K562 (cell line): ENCODE measurements around the gene TENM3. TPM values are rescaled to one million over a fixed set of nuclear protein-coding genes. Genes with fewer than 3 reads are reported as not detected.

Experiments
- ATAC-seq: fragments of 200-7000 bp; cut with Tn5 transposase; 3 replicates; pipeline ENCODE4 v1.9.1; 2020; ENCODE audit warnings: moderate library complexity
- BruUV-seq: library from RNA; stranded (reverse); fragments of 400-500 nt; replicated peaks from 2 replicates; lab custom pipeline; 2021; lab: Mats Ljungman, UMichigan
- CTCF ChIA-PET: fragments of 300-600 bp; formaldehyde crosslinking; extraction: SDS; loops from one replicate; lab custom pipeline; 2021; ENCODE audit warnings: low intra/inter-chr PET ratio; lab: Yijun Ruan, JAX
- POLR2A ChIA-PET: fragments of 300-600, 350-650 bp; sonication (Branson Sonifier 250); formaldehyde crosslinking; extraction: SDS; loops from one replicate; lab custom pipeline; 2021; ENCODE audit warnings: antibody characterized with exemption, inconsistent platforms; lab: Yijun Ruan, JAX
- DNase-seq, 4 experiments: peaks; one replicate each; pipeline versions ENCODE4 v3.0.0 to v3.0.0-alpha.2; 2011 to 2018; ENCODE audit warnings: low spot score in 3 of 4, mixed read lengths in 3 of 4; ENCODE audit errors: extremely low read depth in 1 of 4
- FAIRE-seq: peaks from 2 replicates; lab custom pipeline; 2011; peaks lifted over from hg19 to GRCh38; lab: Jason Lieb, UNC
- H2AFZ ChIP-seq: 2 replicates; pipeline ENCODE4 v1.6.0; 2011; ENCODE audit warnings: low read depth, low read length, control low read depth, inconsistent platforms
- H3K27ac ChIP-seq: fragments of 200-600 bp; 3 replicates; pipeline ENCODE4 v1.8.0; 2011; ENCODE audit warnings: low read depth, mild to moderate bottlenecking, control low read depth, inconsistent platforms, low read length, moderate library complexity, mixed read lengths; ENCODE audit errors: extremely low read depth
- H3K27me3 ChIP-seq, 2 experiments: fragments of 300-600 bp in 1 of 2; 2 replicates in 1 of 2; 3 replicates in 1 of 2; pipeline versions ENCODE4 v1.6.0 to v1.8.0; 2011; ENCODE audit warnings: inconsistent platforms in 2 of 2, low read length in 2 of 2, mild to moderate bottlenecking in 1 of 2, mixed read lengths in 1 of 2, moderate library complexity in 1 of 2; ENCODE audit not compliant: control insufficient read depth in 2 of 2, insufficient read depth in 2 of 2
- H3K36me3 ChIP-seq: fragments of 300-600 bp; 3 replicates; pipeline ENCODE4 v1.8.0; 2011; ENCODE audit warnings: mild to moderate bottlenecking, low read length, inconsistent platforms; ENCODE audit not compliant: control insufficient read depth, insufficient read depth
- H3K4me1 ChIP-seq, 2 experiments: fragments of 200-600 bp in 1 of 2; replicated peaks in 1 of 2; 2 replicates in 1 of 2; 3 replicates in 1 of 2; pipeline versions ENCODE4 v1.5.1 to v1.8.0; 2011; ENCODE audit warnings: inconsistent platforms in 2 of 2, low read length in 2 of 2, mild to moderate bottlenecking in 1 of 2, mixed read lengths in 1 of 2, moderate library complexity in 1 of 2; ENCODE audit not compliant: control insufficient read depth in 2 of 2, insufficient read depth in 2 of 2
- H3K4me2 ChIP-seq: 2 replicates; pipeline ENCODE4 v1.6.1; 2011; ENCODE audit warnings: low read length, control low read depth, inconsistent platforms, mixed read lengths; ENCODE audit not compliant: insufficient read depth
- H3K4me3 ChIP-seq: fragments of 200-600 bp; sonication (generic), shearing (Covaris generic); 2 replicates; pipeline ENCODE4 v1.5.1; 2016; ENCODE audit warnings: control low read depth, inconsistent platforms
- H3K79me2 ChIP-seq: fragments of 200-600 bp; 3 replicates; pipeline ENCODE4 v1.8.0; 2011; ENCODE audit warnings: low read length, inconsistent platforms; ENCODE audit not compliant: control insufficient read depth, insufficient read depth
- H3K9ac ChIP-seq, 2 experiments: 2 replicates each; pipeline versions ENCODE4 v1.6.0 to v1.6.1; 2011; ENCODE audit warnings: low read depth in 2 of 2, low read length in 2 of 2, control low read depth in 1 of 2, inconsistent platforms in 1 of 2, mild to moderate bottlenecking in 1 of 2, mixed read lengths in 1 of 2; ENCODE audit not compliant: insufficient read depth in 1 of 2
- H3K9me1 ChIP-seq: one replicate; pipeline ENCODE4 v1.6.0; 2011; ENCODE audit warnings: inconsistent platforms, mild to moderate bottlenecking, low read length, moderate library complexity; ENCODE audit not compliant: control insufficient read depth, insufficient read depth
- H3K9me3 ChIP-seq: replicated peaks from 2 replicates; pipeline ENCODE4 v1.5.1; 2011; ENCODE audit warnings: low read depth, low read length, inconsistent platforms; ENCODE audit not compliant: control insufficient read depth, insufficient read depth
- H4K20me1 ChIP-seq: replicated peaks from 2 replicates; pipeline ENCODE4 v1.6.1; 2011; ENCODE audit warnings: low read length, inconsistent platforms, mixed read lengths; ENCODE audit not compliant: control insufficient read depth, insufficient read depth
- CC2D1A ChIP-seq: fragments of 450-650 bp; IDR thresholded peaks from 2 replicates; pipeline ENCODE4 v1.6.1; 2017; ENCODE audit warnings: mild to moderate bottlenecking
- DIDO1 ChIP-seq: fragments of 450-650 bp; IDR thresholded peaks from 2 replicates; pipeline ENCODE4 v1.6.1; 2016; ENCODE audit warnings: low read depth, missing biosample characterization, missing genetic modification characterization
- FOXM1 ChIP-seq, 2 experiments: fragments of 450-650 bp in 1 of 2; sonication (generic) in 1 of 2; formaldehyde crosslinking in 1 of 2; IDR thresholded peaks; 2 replicates each; pipeline versions ENCODE4 v1.6.1 to v1.9.0; 2017 to 2022; ENCODE audit warnings: low read depth in 2 of 2, mild to moderate bottlenecking in 2 of 2, missing genetic modification reagents in 1 of 2, moderate library complexity in 1 of 2
- IFI16 ChIP-seq: fragments of 250-450 bp; sonication (Bioruptor Pico); IDR thresholded peaks from 2 replicates; pipeline ENCODE4 v2.1.2; 2022; ENCODE audit warnings: mild to moderate bottlenecking, inconsistent platforms
- JUND ChIP-seq, 2 experiments: IDR thresholded peaks; 2 replicates in 1 of 2; 3 replicates in 1 of 2; pipeline ENCODE4 v1.6.1; 2011; ENCODE audit warnings: borderline replicate concordance in 2 of 2, low read depth in 2 of 2, low read length in 2 of 2, improper control_type of control experiment in 1 of 2, missing biosample characterization in 1 of 2, missing genetic modification characterization in 1 of 2, missing genetic modification reagents in 1 of 2
- MED1 ChIP-seq: sonication (generic); formaldehyde crosslinking; IDR thresholded peaks from 2 replicates; pipeline ENCODE4 v1.8.1; 2023; ENCODE audit warnings: missing genetic modification reagents, borderline replicate concordance
- NCOA6 ChIP-seq: fragments of 450-650 bp; IDR thresholded peaks from 2 replicates; pipeline ENCODE4 v1.6.1; 2017; ENCODE audit warnings: mild to moderate bottlenecking
- TAF1 ChIP-seq: IDR thresholded peaks from 2 replicates; pipeline ENCODE4 v1.6.1; 2011; ENCODE audit warnings: mild to moderate bottlenecking, low read length, moderate library complexity; ENCODE audit not compliant: insufficient read depth, control insufficient read depth, severe bottlenecking; ENCODE audit errors: extremely low read depth
- U2AF2 ChIP-seq: fragments of 200-400 bp; formaldehyde crosslinking; optimal IDR thresholded peaks from 2 replicates; pipeline ENCODE3; 2017; ENCODE audit warnings: low read depth, mild to moderate bottlenecking, low read length
- ZEB2 ChIP-seq: fragments of 450-650 bp; IDR thresholded peaks from 2 replicates; pipeline ENCODE4 v1.6.1; 2016
- ZNF239 ChIP-seq: fragments of 250-450 bp; sonication (Bioruptor Pico); IDR thresholded peaks from 2 replicates; pipeline ENCODE4 v1.4.0; 2020; ENCODE audit warnings: mild to moderate bottlenecking
- ZNF583 ChIP-seq: fragments of 250-450 bp; sonication (Bioruptor Pico); IDR thresholded peaks from 2 replicates; pipeline ENCODE4 v1.4.0; 2020
- ZSCAN32 ChIP-seq: fragments of 450-650 bp; formaldehyde crosslinking; IDR thresholded peaks from 2 replicates; pipeline ENCODE4 v1.4.0; 2020; ENCODE audit warnings: mild to moderate bottlenecking, moderate library complexity
- WGBS: fragments of 100-300 bp; shearing (Covaris generic); methylation state at CpG from one replicate; pipeline ENCODE4 v1.1.6; 2016; ENCODE audit warnings: low coverage, mixed read lengths; ENCODE audit not compliant: insufficient coverage; ENCODE audit errors: missing lambda C conversion rate; 5-methylcytosine and 5-hydroxymethylcytosine counted together
- in situ Hi-C: fragments of 300-500 bp; cut with MboI; formaldehyde crosslinking; loops from 4 replicates; pipeline ENCODE4 v1.15.0; 2018; ENCODE audit warnings: inconsistent platforms, mixed read lengths
- intact Hi-C: fragments of 100-400 bp; cut with micrococcal nuclease; formaldehyde crosslinking; loops from 2 replicates; pipeline ENCODE4 v1.14.2; 2022
- polyA plus RNA-seq, 8 experiments: library from polyadenylated mRNA; depleted of rRNA in 4 of 8; stranded (reverse) in 5 of 8; unstranded in 3 of 8; fragments of >200 nt; fragmentation: Nextera tagmentation in 2 of 8; fragmentation: Illumina TruSeq in 1 of 8; extraction: Ambion mirVana in 2 of 8; extraction: Trizol in 1 of 8; gene quantifications; 2 replicates each; pipeline versions ENCODE4 v1.2.1 to v1.2.3, GENCODE V29; 2011 to 2014; ENCODE audit warnings: inconsistent platforms in 1 of 8, missing spikeins in 1 of 8
- total RNA-seq, 7 experiments: library from RNA; depleted of rRNA in 6 of 7; stranded (reverse); fragments of >200 nt in 6 of 7; fragmentation: Illumina TruSeq in 2 of 7; extraction: Trizol in 2 of 7; gene quantifications; 2 replicates each; pipeline versions ENCODE4 v1.2.1 to v1.2.3, GENCODE V29; 2011 to 2021; ENCODE audit warnings: low replicate concordance in 1 of 7
- TF ChIP-seq, protein P1 (sequence below): sonication (generic); formaldehyde crosslinking; IDR thresholded peaks from 2 replicates; pipeline ENCODE4 v1.8.1; 2023; ENCODE audit warnings: mild to moderate bottlenecking, missing genetic modification reagents
- TF ChIP-seq, protein P2 (sequence below): sonication (generic); formaldehyde crosslinking; IDR thresholded peaks from 2 replicates; pipeline ENCODE4 v1.8.1; 2023; ENCODE audit warnings: mild to moderate bottlenecking, missing genetic modification reagents
- TF ChIP-seq, protein P3 (sequence below), 2 experiments: IDR thresholded peaks in 1 of 2; conservative IDR thresholded peaks in 1 of 2; 2 replicates each; pipeline ENCODE4 v1.6.1; 2016; ENCODE audit warnings: low read depth in 2 of 2, mild to moderate bottlenecking in 1 of 2, missing compliant biosample characterization in 1 of 2, missing genetic modification characterization in 1 of 2, moderate library complexity in 1 of 2

TENM3 gene
- total and polyA plus RNA-seq, 9 of the 15 experiments (the other 6 are each of a cell fraction or from before 2014, with no cell fraction given) = 0.01 to 0.02 TPM; not detected in 7

GRCh38 chr4:182756161-182756690 is 513.0 kb downstream of the TENM3 start:
- Histone ChIP-seq H3K4me3 (no peak overlapping the region), H3K79me2 (no peaks in the 10 kb centered on the region), H3K4me2 (no peak overlapping the region), H3K27ac (no peak overlapping the region), H3K27me3 (peaks cover 2 to 12% of the 10 kb centered on the region in 2 experiments; a peak in 3 of 5 replicates), H3K36me3 (no peaks in the 10 kb centered on the region), H4K20me1 (no peaks in the 10 kb centered on the region), H3K9me3 (no peaks in the 10 kb centered on the region), H3K4me1 (no peaks in the 10 kb centered on the region), H3K9me1 (no peaks in the 10 kb centered on the region), H3K9ac (no peak overlapping the region), H2AFZ (no peak overlapping the region)
- BruUV-seq = no TSS peak
- ChIA-PET POLR2A (no interaction called here), CTCF (no interaction called here)
- intact Hi-C loops = no loop called here
- FAIRE-seq (no peak), DNase-seq (no peak), ATAC-seq (no peak)
- TF ChIP-seq U2AF2 (no peak), CC2D1A (no peak), IFI16 (CRISPR knock-in tag) (no peak), ZEB2 (no peak), ZNF583 (CRISPR knock-in tag) (no peak), ZSCAN32 (CRISPR knock-in tag) (no peak), ZNF239 (CRISPR knock-in tag) (no peak), DIDO1 (no peak), MED1 (CRISPR knock-in tag) (no peak), FOXM1 (IDR thresholded peaks at IDR 0.05; ENCODE audit: low read depth) (no peak), FOXM1 (CRISPR knock-in tag; IDR thresholded peaks at IDR 0.05; ENCODE audit: low read depth) (no peak), JUND (IDR thresholded peaks at IDR 0.05; ENCODE audit: borderline replicate concordance, low read depth, low read length) (no peak), JUND (tag; IDR thresholded peaks at IDR 0.05; ENCODE audit: borderline replicate concordance, low read depth, low read length) (no peak), TAF1 (no peak), NCOA6 (no peak)
- TF ChIP-seq, protein P1, sequence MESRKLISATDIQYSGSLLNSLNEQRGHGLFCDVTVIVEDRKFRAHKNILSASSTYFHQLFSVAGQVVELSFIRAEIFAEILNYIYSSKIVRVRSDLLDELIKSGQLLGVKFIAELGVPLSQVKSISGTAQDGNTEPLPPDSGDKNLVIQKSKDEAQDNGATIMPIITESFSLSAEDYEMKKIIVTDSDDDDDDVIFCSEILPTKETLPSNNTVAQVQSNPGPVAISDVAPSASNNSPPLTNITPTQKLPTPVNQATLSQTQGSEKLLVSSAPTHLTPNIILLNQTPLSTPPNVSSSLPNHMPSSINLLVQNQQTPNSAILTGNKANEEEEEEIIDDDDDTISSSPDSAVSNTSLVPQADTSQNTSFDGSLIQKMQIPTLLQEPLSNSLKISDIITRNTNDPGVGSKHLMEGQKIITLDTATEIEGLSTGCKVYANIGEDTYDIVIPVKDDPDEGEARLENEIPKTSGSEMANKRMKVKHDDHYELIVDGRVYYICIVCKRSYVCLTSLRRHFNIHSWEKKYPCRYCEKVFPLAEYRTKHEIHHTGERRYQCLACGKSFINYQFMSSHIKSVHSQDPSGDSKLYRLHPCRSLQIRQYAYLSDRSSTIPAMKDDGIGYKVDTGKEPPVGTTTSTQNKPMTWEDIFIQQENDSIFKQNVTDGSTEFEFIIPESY (CRISPR knock-in tag) = no peak
- TF ChIP-seq, protein P2, sequence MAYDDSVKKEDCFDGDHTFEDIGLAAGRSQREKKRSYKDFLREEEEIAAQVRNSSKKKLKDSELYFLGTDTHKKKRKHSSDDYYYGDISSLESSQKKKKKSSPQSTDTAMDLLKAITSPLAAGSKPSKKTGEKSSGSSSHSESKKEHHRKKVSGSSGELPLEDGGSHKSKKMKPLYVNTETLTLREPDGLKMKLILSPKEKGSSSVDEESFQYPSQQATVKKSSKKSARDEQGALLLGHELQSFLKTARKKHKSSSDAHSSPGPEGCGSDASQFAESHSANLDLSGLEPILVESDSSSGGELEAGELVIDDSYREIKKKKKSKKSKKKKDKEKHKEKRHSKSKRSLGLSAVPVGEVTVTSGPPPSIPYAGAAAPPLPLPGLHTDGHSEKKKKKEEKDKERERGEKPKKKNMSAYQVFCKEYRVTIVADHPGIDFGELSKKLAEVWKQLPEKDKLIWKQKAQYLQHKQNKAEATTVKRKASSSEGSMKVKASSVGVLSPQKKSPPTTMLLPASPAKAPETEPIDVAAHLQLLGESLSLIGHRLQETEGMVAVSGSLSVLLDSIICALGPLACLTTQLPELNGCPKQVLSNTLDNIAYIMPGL (CRISPR knock-in tag) = no peak
- TF ChIP-seq, protein P3, sequence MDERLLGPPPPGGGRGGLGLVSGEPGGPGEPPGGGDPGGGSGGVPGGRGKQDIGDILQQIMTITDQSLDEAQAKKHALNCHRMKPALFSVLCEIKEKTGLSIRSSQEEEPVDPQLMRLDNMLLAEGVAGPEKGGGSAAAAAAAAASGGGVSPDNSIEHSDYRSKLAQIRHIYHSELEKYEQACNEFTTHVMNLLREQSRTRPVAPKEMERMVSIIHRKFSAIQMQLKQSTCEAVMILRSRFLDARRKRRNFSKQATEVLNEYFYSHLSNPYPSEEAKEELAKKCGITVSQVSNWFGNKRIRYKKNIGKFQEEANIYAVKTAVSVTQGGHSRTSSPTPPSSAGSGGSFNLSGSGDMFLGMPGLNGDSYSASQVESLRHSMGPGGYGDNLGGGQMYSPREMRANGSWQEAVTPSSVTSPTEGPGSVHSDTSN (CRISPR knock-in tag; IDR thresholded peaks at IDR 0.05; ENCODE audit: low read depth) = no peak
- TF ChIP-seq, protein P3 (tag; conservative IDR thresholded peaks at IDR 0.05; ENCODE audit: low read depth) = no peak
- 2% methylated on average over 6 of the region's 6 CpGs for WGBS
- in situ Hi-C loops = no loop called here
